HG03196 (cell line): ENCODE measurements around the gene CNTNAP4.

Source experiments
- ATAC-seq: cut with Tn5 transposase; IDR thresholded peaks from one replicate; pipeline ENCODE4 v1.9.1; 2021; ENCODE audit not compliant: unreplicated experiment

The CNTNAP4 gene

GRCh38 chr16:76276745-76277438 is at the start of gene CNTNAP4:
Gene CNTNAP4, plus strand, starts transcription at chr16:76277401. Its CDS starts 262 bp downstream, at chr16:76277663.
- no peak for ATAC-seq

DNA sequence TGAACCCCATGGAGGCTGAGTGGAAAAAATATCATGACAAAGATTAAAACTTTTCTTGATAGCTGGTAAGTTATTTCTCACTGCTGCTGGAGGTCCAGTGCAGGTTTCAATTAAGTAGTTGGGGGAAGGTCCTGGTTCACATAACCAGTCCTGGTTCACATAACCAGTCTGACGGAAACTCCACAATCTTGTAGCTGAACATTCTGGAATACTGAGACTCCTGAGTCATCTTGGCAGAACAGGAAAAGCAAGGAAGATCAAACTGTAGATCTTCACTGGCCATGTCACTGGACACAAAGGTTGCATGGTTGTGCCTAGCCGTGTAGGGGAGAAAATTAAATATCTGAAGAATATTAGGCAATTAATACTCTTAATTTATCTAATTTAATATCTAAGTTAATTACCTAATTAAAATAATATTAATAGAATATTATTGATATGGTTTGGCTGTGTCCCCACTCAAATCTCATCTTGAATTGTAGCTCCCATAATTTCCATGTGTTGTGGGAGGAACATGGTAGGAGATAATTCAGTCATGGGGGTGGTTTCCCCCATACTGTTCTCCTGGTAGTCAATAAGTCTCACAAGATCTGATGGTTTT is 48.6 kb upstream of the CNTNAP4 start:
- no peak for ATAC-seq

- no peak for ATAC-seq
Observed at GRCh38 chr16:76232704-76233103, 44.5 kb upstream of the CNTNAP4 start.

DNA sequence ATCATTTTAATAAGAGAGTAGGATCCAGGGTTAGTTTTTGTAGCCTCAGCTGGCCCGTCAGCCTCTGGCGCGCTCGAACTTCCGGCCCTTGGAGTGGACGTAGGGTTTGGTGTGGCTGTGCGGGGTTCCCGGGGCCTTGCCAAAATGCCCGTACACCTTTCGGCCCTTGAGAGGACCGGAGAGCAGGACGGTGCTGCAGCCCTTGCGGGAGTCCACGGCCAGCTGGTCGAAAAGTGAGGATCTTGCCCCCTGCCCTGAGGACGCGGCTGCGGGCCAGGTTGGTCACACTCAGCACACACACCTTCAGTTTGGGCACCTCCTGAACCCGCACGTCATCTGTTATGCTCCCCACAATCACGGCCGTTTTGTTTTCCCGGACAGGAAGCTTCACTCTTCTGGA is 42.2 kb upstream of the CNTNAP4 start:
- ATAC-seq, result no peak

GRCh38 chr16:76235426-76235825 is 41.8 kb upstream of the CNTNAP4 start:
- ATAC-seq, result no peak

GRCh38 chr16:76237471-76237870 is 39.7 kb upstream of the CNTNAP4 start:
- no peak for ATAC-seq

DNA sequence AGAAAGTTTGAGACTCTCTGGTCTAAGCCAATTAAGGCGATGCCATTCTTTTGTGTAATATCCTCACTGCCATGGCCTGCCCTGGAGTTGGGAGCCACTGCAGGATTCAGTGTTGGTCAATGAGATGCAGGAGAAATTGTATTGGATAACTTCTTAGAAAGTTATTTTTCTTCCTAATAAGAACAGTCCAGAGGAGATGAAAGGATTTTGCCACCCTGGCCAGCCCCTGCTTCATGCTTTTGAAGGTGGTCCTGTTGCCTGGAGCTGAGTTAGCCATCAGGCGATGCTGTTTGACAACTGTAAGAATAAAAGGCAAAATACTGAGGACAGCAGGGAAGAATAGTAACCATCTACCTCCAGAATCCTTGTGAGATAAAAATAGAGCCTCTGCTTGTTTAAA is 35.4 kb upstream of the CNTNAP4 start:
- no peak for ATAC-seq

- no peak for ATAC-seq
Observed at GRCh38 chr16:76243620-76244019, 33.6 kb upstream of the CNTNAP4 start.

- no peak for ATAC-seq
Observed at GRCh38 chr16:76246587-76246986, 30.6 kb upstream of the CNTNAP4 start.

DNA sequence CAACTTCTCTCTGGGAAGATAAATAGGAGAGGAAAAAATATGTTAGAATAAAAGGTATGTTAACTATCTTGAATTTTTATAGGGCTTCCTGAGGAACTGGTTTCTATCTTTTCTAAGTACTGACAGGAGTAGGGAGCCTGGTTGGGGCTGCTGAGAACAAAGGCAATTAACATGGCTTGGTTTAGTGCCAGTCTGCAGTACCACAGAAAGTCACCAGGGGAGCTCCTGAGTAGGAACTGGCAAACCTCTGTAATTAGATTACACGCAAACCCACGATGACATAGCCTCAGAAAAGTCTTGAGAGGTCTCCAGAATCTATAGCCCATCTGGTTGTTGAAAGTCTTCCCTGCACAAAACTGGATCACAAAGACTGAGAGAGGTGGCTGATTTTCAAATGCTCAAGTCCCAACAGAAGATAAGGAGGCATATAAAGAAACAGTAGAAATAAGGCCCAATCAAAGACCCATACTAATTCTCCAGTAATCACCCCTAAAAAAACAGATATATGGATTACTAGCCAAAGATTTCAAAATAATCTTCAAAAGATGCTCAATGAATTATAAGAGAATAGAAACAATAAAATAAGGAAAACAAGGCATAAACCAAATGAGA is 11.7 kb upstream of the CNTNAP4 start:
- no peak for ATAC-seq

DNA sequence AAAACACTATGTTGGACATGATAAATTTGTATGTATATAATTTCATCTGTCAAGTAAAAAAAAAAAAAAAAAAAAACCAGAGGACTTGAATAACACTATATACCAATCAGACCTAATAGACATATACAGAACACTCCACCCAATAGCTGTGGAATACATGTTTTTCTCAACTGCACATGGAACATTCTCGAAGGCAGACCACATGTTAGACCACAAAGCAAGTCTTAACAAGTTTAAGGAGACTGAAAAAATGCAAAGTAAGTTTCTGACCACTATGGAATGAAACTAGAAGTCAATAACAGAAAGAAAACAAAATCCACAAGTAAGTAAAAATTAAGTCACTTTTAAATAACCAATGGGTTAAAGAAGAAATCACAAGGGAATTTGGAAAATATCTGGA is 8.4 kb upstream of the CNTNAP4 start:
- no peak for ATAC-seq

- no peak for ATAC-seq
Observed at GRCh38 chr16:76277460-76278030, 344 bp downstream of the CNTNAP4 start.

DNA sequence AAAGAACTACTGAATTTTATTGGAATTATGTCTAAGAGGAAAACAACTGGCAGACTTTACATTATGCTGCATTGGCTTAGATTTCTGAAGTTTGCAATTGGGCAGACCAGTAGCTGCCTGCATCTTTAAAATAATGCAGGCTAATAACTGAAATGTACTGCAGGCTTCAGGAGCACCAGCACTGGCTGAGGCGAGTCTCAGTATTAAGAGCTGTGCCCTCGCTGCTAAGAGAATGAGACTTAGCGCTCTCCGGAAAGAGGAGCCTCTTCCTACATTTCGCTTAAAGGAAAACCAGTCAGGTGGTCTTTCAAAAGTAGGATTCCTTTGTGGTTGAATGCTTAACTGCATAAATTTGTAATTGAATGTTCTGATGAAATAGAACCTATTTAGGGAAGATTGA is 885 bp downstream of the CNTNAP4 start:
- no peak for ATAC-seq

GRCh38 chr16:76278980-76279379 is 1.8 kb downstream of the CNTNAP4 start:
- no peak for ATAC-seq

DNA sequence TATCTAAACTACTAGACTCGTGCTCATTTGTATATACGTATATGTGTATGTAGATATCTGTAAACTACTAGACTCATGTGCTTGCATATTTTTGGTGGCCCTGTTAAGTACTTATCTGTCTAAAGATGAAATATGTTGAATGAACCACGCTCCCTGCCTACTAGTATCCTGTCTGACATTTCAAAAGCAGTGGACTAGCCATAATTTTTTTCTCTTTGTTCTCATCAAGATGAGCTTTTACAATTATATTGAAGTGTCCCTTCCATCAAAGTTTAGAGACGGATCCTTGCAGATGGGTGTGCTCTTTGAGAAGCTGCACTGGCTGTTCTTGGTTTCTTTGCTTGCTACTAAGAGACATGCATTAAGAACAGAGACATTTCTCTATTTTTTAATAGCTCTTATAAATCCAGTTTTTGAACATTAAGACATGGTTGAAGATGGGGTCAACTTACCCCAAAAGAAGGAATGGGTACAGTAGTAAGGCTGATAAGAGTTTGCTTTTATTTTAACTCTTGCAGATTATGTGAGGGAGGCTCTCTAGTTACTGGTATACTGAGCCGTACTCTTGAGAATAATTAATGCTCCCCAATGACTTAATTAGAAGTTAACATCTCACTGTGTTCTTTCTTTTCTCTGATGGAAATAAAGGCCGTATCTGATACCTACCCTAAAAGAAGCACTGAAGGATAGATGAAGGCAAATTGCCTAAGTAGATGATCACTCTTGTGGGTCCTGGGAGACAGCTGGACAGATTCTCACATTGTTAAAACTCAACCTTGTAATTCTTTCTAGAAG is 3.4 kb downstream of the CNTNAP4 start:
- no peak for ATAC-seq

DNA sequence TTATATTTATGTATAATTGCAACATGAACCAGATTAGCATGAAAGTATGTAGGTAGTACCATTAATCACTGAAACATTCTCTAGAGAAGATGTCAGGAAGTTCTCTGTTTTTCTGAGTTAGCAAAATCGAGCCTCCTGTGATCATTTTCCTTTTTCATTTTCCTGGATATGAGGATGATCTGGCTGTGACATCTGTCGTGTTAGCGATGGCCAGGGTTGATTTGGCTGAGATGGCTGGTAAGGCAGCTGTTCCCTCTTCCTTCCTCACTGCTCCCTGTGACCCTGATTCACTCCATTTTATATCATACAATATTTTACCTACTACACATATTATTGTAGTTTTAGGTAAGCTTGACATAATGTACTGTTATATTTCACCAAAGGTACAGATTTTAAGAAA is 10.3 kb downstream of the CNTNAP4 start:
- no peak for ATAC-seq

DNA sequence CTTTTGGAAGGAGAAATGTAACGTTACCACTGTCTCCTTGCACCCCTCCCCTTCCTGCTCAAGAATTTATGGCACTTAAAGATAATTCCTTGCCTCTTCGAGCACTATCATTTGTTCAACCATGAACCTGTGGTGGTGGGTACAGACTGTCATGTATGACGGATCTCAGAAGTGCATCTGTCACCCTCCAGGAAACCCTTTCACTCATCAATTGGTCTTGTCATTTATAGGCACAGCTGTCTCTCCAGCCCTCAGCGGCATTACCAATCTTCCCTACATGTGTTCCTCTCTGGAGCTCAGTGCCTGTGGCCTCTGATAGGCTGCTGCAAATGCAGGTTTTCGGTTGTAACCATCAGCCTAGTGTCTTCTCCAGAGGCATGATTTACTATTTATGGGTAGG is 15.0 kb downstream of the CNTNAP4 start:
- no peak for ATAC-seq

GRCh38 chr16:76293980-76294379 is 16.8 kb downstream of the CNTNAP4 start:
- no peak for ATAC-seq

- no peak for ATAC-seq
Observed at GRCh38 chr16:76294396-76295214, 17.4 kb downstream of the CNTNAP4 start.

- no peak for ATAC-seq
Observed at GRCh38 chr16:76297941-76298340, 20.7 kb downstream of the CNTNAP4 start.
